ENCODE results near the gene UVRAG.
A peak's percentile ranks its signal among the peaks of the same experiment; 100 is the strongest.
"Not testable (repeated sequence)": the region's sequence is repeated elsewhere in the genome, so short reads cannot be mapped to it uniquely, and the experiment has no call there.

Gene UVRAG

GRCh38 chr11:75852406-75853017 is 37.5 kb downstream of the UVRAG start:
- no peak overlapping the region for H3K27ac ChIP-seq
- no peaks in the 10 kb centered on the region for H3K27me3 ChIP-seq
- peaks cover 47% of the 10 kb centered on the region for H4K20me1 ChIP-seq
- TF ChIP-seq Cebpa-rat (IDR thresholded peaks at IDR 0.05): no peak
- peaks cover 14% of the 10 kb centered on the region; the same call in 1 of the 2 replicates for H3K4me1 ChIP-seq
- H3K36me3 ChIP-seq: peaks cover 52% of the 10 kb centered on the region
- H3K4me3 ChIP-seq: no peak overlapping the region
- no peaks in the 10 kb centered on the region for H3K9me3 ChIP-seq
- H3K4me2 ChIP-seq: no peak overlapping the region
- no peak overlapping the region for H3K9ac ChIP-seq

- H3K27me3 ChIP-seq, H3K27ac ChIP-seq, H3K4me3 ChIP-seq, H3K4me2 ChIP-seq, H3K9me3 ChIP-seq, H3K9ac ChIP-seq: not testable (repeated sequence)
- peaks cover 14% of the 10 kb centered on the region; the same call in 1 of the 2 replicates for H3K4me1 ChIP-seq
- H4K20me1 ChIP-seq: peaks cover 51% of the 10 kb centered on the region
- peaks cover 52% of the 10 kb centered on the region for H3K36me3 ChIP-seq
Measured at GRCh38 chr11:75853563-75853962, 38.6 kb downstream of the UVRAG start.

GRCh38 chr11:75853971-75854370 is 39.0 kb downstream of the UVRAG start:
- Histone ChIP-seq H3K27me3 (no peaks in the 10 kb centered on the region), H3K4me2 (no peak overlapping the region), H4K20me1 (peaks cover 51% of the 10 kb centered on the region), H3K36me3 (peaks cover 56% of the 10 kb centered on the region), H3K9ac (no peak overlapping the region), H3K9me3 (no peaks in the 10 kb centered on the region), H3K4me3 (no peak overlapping the region), H3K27ac (no peak overlapping the region), H3K4me1 (peaks cover 14% of the 10 kb centered on the region; the same call in 1 of the 2 replicates)
- no peak for TF ChIP-seq Cebpa-rat (IDR thresholded peaks at IDR 0.05)

DNA sequence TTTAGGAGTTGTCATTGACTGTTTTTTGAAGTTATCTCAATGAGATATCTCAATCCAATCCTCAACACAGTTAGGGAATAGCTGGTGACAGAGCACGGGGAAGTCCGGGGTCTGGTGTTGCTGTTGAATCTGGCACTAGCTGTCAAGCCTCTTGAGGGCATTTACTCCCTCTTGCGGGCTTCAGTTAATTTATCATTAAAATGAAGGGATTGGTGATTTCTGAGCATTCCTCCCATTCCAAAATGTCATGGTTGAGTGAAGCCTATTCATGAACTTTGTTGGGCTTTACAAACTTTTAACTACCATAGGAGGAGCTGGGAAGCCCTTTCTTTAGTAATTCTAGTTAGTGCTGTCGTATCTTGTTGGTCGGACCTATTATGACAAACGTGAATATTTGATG is 40.2 kb downstream of the UVRAG start:
- Histone ChIP-seq H3K27ac (no peak overlapping the region), H3K4me3 (no peak overlapping the region), H3K9me3 (no peaks in the 10 kb centered on the region), H3K36me3 (peaks cover 57% of the 10 kb centered on the region), H4K20me1 (peaks cover 52% of the 10 kb centered on the region), H3K4me2 (no peak overlapping the region), H3K9ac (no peak overlapping the region), H3K27me3 (no peaks in the 10 kb centered on the region), H3K4me1 (peaks cover 7% of the 10 kb centered on the region; the same call in 1 of the 2 replicates)
- TF ChIP-seq Cebpa-rat (IDR thresholded peaks at IDR 0.05): no peak

DNA sequence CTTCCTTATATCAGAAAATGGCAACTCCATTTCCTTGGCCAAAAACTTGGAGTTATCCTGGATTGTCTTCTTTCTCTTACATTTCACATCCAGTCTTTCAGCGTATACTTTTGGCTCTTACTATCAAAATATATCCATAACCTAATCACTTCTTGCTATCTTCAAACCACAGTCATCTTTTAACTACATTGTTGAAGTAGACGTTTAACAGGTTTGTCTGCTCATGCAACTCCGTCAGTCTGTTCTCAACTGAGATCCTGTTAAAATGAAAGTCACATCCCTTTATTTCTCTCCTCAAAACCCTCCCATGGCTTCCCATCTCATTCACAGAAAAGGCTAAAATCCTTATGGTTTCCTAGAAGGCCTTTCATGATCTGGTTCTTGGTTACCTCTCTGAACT is 41.9 kb downstream of the UVRAG start:
- Histone ChIP-seq H3K9me3 (no peaks in the 10 kb centered on the region), H3K27ac (no peak overlapping the region), H4K20me1 (peaks cover 42% of the 10 kb centered on the region), H3K9ac (no peak overlapping the region), H3K4me1 (no peaks in the 10 kb centered on the region), H3K4me2 (no peak overlapping the region), H3K36me3 (peaks cover 57% of the 10 kb centered on the region), H3K27me3 (no peaks in the 10 kb centered on the region), H3K4me3 (no peak overlapping the region)
- no peak for TF ChIP-seq Cebpa-rat (IDR thresholded peaks at IDR 0.05)

GRCh38 chr11:75858042-75858441 is 43.0 kb downstream of the UVRAG start:
- no peaks in the 10 kb centered on the region for H3K27me3 ChIP-seq
- H3K4me3 ChIP-seq: no peak overlapping the region
- H3K4me2 ChIP-seq: no peak overlapping the region
- no peaks in the 10 kb centered on the region for H3K9me3 ChIP-seq
- TF ChIP-seq Cebpa-rat (IDR thresholded peaks at IDR 0.05): no peak
- H3K9ac ChIP-seq: no peak overlapping the region
- H3K36me3 ChIP-seq: peaks cover 56% of the 10 kb centered on the region
- no peak overlapping the region for H3K27ac ChIP-seq
- peaks cover 51% of the 10 kb centered on the region for H4K20me1 ChIP-seq
- H3K4me1 ChIP-seq: no peaks in the 10 kb centered on the region

GRCh38 chr11:75858613-75859012 is 43.6 kb downstream of the UVRAG start:
- Histone ChIP-seq H3K27me3 (no peaks in the 10 kb centered on the region), H3K9me3 (no peaks in the 10 kb centered on the region), H3K4me1 (no peaks in the 10 kb centered on the region), H3K9ac (no peak overlapping the region), H3K36me3 (peaks cover 53% of the 10 kb centered on the region), H3K4me2 (no peak overlapping the region), H4K20me1 (peaks cover 52% of the 10 kb centered on the region), H3K4me3 (no peak overlapping the region), H3K27ac (no peak overlapping the region)
- TF ChIP-seq Cebpa-rat (IDR thresholded peaks at IDR 0.05): peak; percentile 51; the same call in 1 of the 2 replicates

DNA sequence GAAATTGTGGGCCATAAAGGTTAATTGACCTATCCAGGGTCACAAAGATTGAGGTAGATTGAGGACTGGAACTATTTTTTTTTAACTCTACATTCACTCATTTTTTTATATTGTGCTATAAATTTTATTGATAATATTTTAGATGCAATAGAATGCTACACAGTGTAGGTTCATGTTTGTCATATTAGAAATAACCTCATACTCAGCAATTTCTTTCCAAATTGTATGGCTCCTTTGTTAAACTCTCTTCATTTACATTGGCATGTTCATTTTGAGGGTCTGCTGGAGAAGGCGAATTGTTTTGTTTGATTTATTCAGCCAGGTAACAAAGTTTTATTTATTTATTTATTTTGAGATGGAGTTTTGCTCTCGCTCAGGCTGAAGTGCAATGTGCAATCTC is 44.6 kb downstream of the UVRAG start:
- Histone ChIP-seq H3K36me3 (peaks cover 49% of the 10 kb centered on the region), H3K9me3 (no peaks in the 10 kb centered on the region), H3K4me2 (no peak overlapping the region), H4K20me1 (peaks cover 52% of the 10 kb centered on the region), H3K27me3 (no peaks in the 10 kb centered on the region), H3K9ac (no peak overlapping the region), H3K27ac (no peak overlapping the region), H3K4me1 (no peaks in the 10 kb centered on the region), H3K4me3 (no peak overlapping the region)
- no peak for TF ChIP-seq Cebpa-rat (IDR thresholded peaks at IDR 0.05)

DNA sequence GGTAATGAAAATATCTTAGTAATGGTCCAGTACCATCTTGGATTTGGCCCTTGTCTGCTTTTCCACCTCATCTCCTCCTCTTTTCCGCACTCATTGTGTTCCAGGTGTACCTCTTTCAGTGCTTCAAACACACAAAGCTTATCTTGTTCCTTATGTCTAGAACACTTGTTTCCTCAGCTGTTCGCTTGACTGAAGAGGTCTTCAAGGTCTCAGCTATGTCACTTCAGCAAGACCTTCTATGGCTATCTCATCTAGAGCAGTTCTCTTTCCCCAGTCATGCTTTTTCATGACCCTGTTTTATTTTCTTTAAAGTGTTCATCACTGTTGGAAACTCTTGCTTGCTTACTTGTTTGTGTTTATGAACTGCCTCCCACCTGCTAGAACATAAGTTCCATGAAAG is 47.4 kb downstream of the UVRAG start:
- Histone ChIP-seq H3K9ac (no peak overlapping the region), H3K27me3 (no peaks in the 10 kb centered on the region), H3K27ac (no peak overlapping the region), H3K4me2 (no peak overlapping the region), H4K20me1 (peaks cover 64% of the 10 kb centered on the region), H3K9me3 (no peaks in the 10 kb centered on the region), H3K4me3 (no peak overlapping the region), H3K36me3 (peaks cover 29% of the 10 kb centered on the region), H3K4me1 (no peaks in the 10 kb centered on the region)
- no peak for TF ChIP-seq Cebpa-rat (IDR thresholded peaks at IDR 0.05)

DNA sequence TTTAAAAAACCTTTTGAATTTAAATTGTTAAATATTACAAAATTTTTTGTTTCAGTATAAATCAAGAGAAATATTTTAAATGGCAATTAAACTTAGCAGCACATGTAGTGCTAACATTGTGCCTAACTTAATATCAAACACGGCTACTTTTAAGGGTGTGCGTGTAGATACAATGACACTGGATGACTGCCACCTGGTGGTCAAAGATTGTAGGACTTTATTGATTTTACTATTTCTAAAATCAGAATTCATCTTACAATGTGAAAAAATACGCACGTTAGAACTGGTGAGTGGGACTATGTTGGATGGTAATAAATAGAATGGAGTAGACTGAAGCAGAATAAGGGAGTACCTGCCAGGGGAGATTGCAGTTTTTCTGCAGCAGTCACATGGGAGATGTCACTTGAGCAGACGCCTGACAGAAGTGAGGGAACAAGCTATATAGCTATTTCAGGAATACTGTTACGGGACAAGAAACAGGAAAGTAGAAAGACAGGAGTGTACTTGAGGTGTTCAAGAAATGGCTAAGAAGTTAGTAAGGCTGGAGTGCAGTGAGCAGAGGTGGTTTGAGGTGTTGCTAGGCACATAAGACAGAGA is 52.9 kb downstream of the UVRAG start:
- H3K27me3 ChIP-seq: no peaks in the 10 kb centered on the region
- H3K27ac ChIP-seq: no peak overlapping the region
- no peak overlapping the region for H3K4me3 ChIP-seq
- no peak overlapping the region for H3K4me2 ChIP-seq
- no peak overlapping the region for H3K9ac ChIP-seq
- peaks cover 17% of the 10 kb centered on the region for H3K4me1 ChIP-seq
- H3K36me3 ChIP-seq: peaks cover 21% of the 10 kb centered on the region
- no peaks in the 10 kb centered on the region for H3K9me3 ChIP-seq
- peaks cover 29% of the 10 kb centered on the region for H4K20me1 ChIP-seq
- no peak for TF ChIP-seq Cebpa-rat (IDR thresholded peaks at IDR 0.05)

Measured in BLaER1 (cell line).